GM23338 (cell line): ENCODE measurements around the gene AK2. TPM values are rescaled to one million over a fixed set of nuclear protein-coding genes. Genes with fewer than 3 reads are reported as not detected.
"Not testable (repeated sequence)": the region's sequence is repeated elsewhere in the genome, so short reads cannot be mapped to it uniquely, and the experiment has no call there.

Experiments used
- ATAC-seq: fragments of 200-7000 bp; cut with Tn5 transposase; 3 replicates; pipeline ENCODE4 v1.9.1; 2020
- DNase-seq: peaks from one replicate; pipeline ENCODE4 v3.0.0-alpha.2; 2015; ENCODE audit warnings: low spot score
- H2AFZ ChIP-seq: fragments of 200-600 bp; sonication (generic); 2 replicates; pipeline ENCODE4 v1.8.0; 2016; ENCODE audit warnings: antibody characterized with exemption, mild to moderate bottlenecking, moderate library complexity
- H3F3A ChIP-seq: fragments of 200-600 bp; sonication (generic); replicated peaks from 2 replicates; pipeline ENCODE4 v1.8.0; 2017; ENCODE audit warnings: antibody characterized with exemption, mixed run types, low read depth
- H3K27ac ChIP-seq: fragments of 200-600 bp; sonication (generic); 2 replicates; pipeline ENCODE4 v1.6.1; 2016; ENCODE audit warnings: low read depth
- H3K27me3 ChIP-seq: fragments of 200-600 bp; sonication (generic); 2 replicates; pipeline ENCODE4 v1.8.0; 2016; ENCODE audit warnings: mild to moderate bottlenecking, mixed run types, moderate library complexity; ENCODE audit not compliant: insufficient read depth
- H3K36me3 ChIP-seq: fragments of 200-600 bp; sonication (generic); 2 replicates; pipeline ENCODE4 v1.8.0; 2016; ENCODE audit warnings: mild to moderate bottlenecking; ENCODE audit not compliant: insufficient read depth
- H3K4me1 ChIP-seq: fragments of 200-600 bp; sonication (generic); 2 replicates; pipeline ENCODE4 v1.8.0; 2016; ENCODE audit warnings: mild to moderate bottlenecking, moderate library complexity; ENCODE audit not compliant: insufficient read depth
- H3K4me2 ChIP-seq: fragments of 200-600 bp; sonication (generic); 2 replicates; pipeline ENCODE4 v1.7.1; 2017; ENCODE audit warnings: mixed run types
- H3K4me3 ChIP-seq: fragments of 200-600 bp; sonication (generic); 2 replicates; pipeline ENCODE4 v1.6.1; 2016; ENCODE audit warnings: mixed run types
- H3K79me2 ChIP-seq: fragments of 200-600 bp; sonication (generic); replicated peaks from 2 replicates; pipeline ENCODE4 v1.8.0; 2017; ENCODE audit warnings: mild to moderate bottlenecking; ENCODE audit not compliant: insufficient read depth
- H3K9me2 ChIP-seq: fragments of 200-600 bp; sonication (generic); 2 replicates; pipeline ENCODE4 v1.8.0; 2017; ENCODE audit not compliant: insufficient read depth
- H4K20me1 ChIP-seq: fragments of 200-600 bp; sonication (generic); replicated peaks from 2 replicates; pipeline ENCODE4 v1.8.0; 2017; ENCODE audit warnings: mild to moderate bottlenecking; ENCODE audit not compliant: insufficient read depth
- H3K27ac Mint-ChIP-seq: 2 replicates; pipeline ENCODE4 v1.8.0; 2020; ENCODE audit warnings: inconsistent platforms, mild to moderate bottlenecking, moderate library complexity, mixed read lengths
- H3K27me3 Mint-ChIP-seq: 3 replicates; pipeline ENCODE4 v1.8.0; 2022; ENCODE audit warnings: low read depth, mild to moderate bottlenecking, moderate library complexity, mixed read lengths, inconsistent platforms; ENCODE audit not compliant: insufficient read depth, poor library complexity
- H3K36me3 Mint-ChIP-seq: 3 replicates; pipeline ENCODE4 v1.8.0; 2021; ENCODE audit warnings: low read depth, mild to moderate bottlenecking, inconsistent platforms, moderate library complexity, mixed read lengths
- H3K4me1 Mint-ChIP-seq: 3 replicates; pipeline ENCODE4 v1.8.0; 2020; ENCODE audit warnings: mild to moderate bottlenecking, inconsistent platforms, mixed read lengths
- H3K4me3 Mint-ChIP-seq: 3 replicates; pipeline ENCODE4 v1.8.0; 2021; ENCODE audit warnings: moderate library complexity, mild to moderate bottlenecking, inconsistent platforms, mixed read lengths
- H3K9me3 Mint-ChIP-seq: 3 replicates; pipeline ENCODE4 v1.8.0; 2020; ENCODE audit warnings: moderate library complexity, mild to moderate bottlenecking, inconsistent platforms, mixed read lengths
- CREB1 ChIP-seq: fragments of 250-450 bp; sonication (Bioruptor Pico); IDR thresholded peaks from 2 replicates; pipeline ENCODE4 v1.5.0; 2020; ENCODE audit warnings: low read depth, mild to moderate bottlenecking, moderate library complexity
- ETS1 ChIP-seq: IDR thresholded peaks from 2 replicates; pipeline ENCODE4 v1.6.1; 2016; ENCODE audit warnings: antibody characterized with exemption
- EZH2 ChIP-seq: fragments of 200-600 bp; sonication (generic); IDR thresholded peaks from one replicate; pipeline ENCODE4 v1.8.0; 2017; ENCODE audit warnings: antibody characterized with exemption, mild to moderate bottlenecking, low read depth; ENCODE audit not compliant: unreplicated experiment
- EZH2phosphoT487 ChIP-seq: fragments of 200-600 bp; sonication (generic); IDR thresholded peaks from one replicate; pipeline ENCODE4 v1.8.1; 2018; ENCODE audit warnings: antibody characterized with exemption; ENCODE audit not compliant: unreplicated experiment
- JUNB ChIP-seq: IDR thresholded peaks from one replicate; pipeline ENCODE4 v1.6.1; 2016; ENCODE audit warnings: antibody characterized with exemption; ENCODE audit not compliant: unreplicated experiment
- NANOG ChIP-seq: IDR thresholded peaks from 2 replicates; pipeline ENCODE4 v1.6.1; 2016; ENCODE audit warnings: antibody characterized with exemption, borderline replicate concordance
- POLR2AphosphoS5 ChIP-seq: IDR thresholded peaks from 2 replicates; pipeline ENCODE4 v1.6.1; 2016; ENCODE audit warnings: antibody characterized with exemption, low read depth
- ZNF114 ChIP-seq: fragments of 250-450 bp; sonication (Bioruptor Pico); IDR thresholded peaks from 2 replicates; pipeline ENCODE4 v1.5.0; 2020; ENCODE audit warnings: mild to moderate bottlenecking, moderate library complexity
- ZNF331 ChIP-seq: fragments of 250-450 bp; sonication (Bioruptor Pico); IDR thresholded peaks from 2 replicates; pipeline ENCODE4 v1.5.0; 2020; ENCODE audit warnings: low read depth, mild to moderate bottlenecking, moderate library complexity
- ZNF462 ChIP-seq: fragments of 250-450 bp; sonication (Bioruptor Pico); IDR thresholded peaks from 2 replicates; pipeline ENCODE4 v1.5.0; 2020; ENCODE audit warnings: mild to moderate bottlenecking, moderate library complexity
- polyA plus RNA-seq: library from polyadenylated mRNA; unstranded; fragments of >200 nt; fragmentation: Nextera tagmentation; extraction: Ambion mirVana; gene quantifications from 2 replicates; pipeline ENCODE4 v1.2.1, GENCODE V29; 2016
- total RNA-seq: library from RNA; depleted of rRNA; stranded (reverse); fragments of >200 nt; shearing (Covaris generic); gene quantifications from 2 replicates; pipeline ENCODE4 v1.2.3, GENCODE V29; 2014
- TF ChIP-seq, protein P1 (sequence below), 2 experiments: fragments of 200-600 bp in 1 of 2; sonication (generic) in 1 of 2; conservative IDR thresholded peaks; 2 replicates each; pipeline versions ENCODE4 v1.5.1 to v1.6.1; 2016 to 2017; ENCODE audit warnings: antibody characterized with exemption in 2 of 2, low read depth in 2 of 2, mild to moderate bottlenecking in 2 of 2, moderate library complexity in 1 of 2

AK2 gene
- total and polyA plus RNA-seq, 2 experiments from 2014 or later = 125 to 142 TPM

- Histone ChIP-seq H4K20me1 (no peaks in the 10 kb centered on the region), H3K36me3 (no peaks in the 10 kb centered on the region), H3K9me2 (no peaks in the 10 kb centered on the region), H3K4me1 (peaks cover 7% of the 10 kb centered on the region; the same call in 1 of the 2 replicates), H3K4me3 (no peak overlapping the region), H3K4me2 (no peak overlapping the region), H3F3A (no peaks in the 10 kb centered on the region; the same call in 1 of the 2 replicates), H3K27ac (no peak overlapping the region), H3K27me3 (no peaks in the 10 kb centered on the region), H3K79me2 (no peaks in the 10 kb centered on the region), H2AFZ (no peak overlapping the region)
- no peaks in the 10 kb centered on the region for H3K36me3 Mint-ChIP-seq
- no peak overlapping the region for H3K4me3 Mint-ChIP-seq
- TF ChIP-seq EZH2 (no peak), ZNF462 (CRISPR knock-in tag) (no peak), POLR2AphosphoS5 (no peak), JUNB (no peak), EZH2phosphoT487 (no peak), NANOG (no peak), ZNF331 (no peak), ETS1 (no peak), ZNF114 (CRISPR knock-in tag) (no peak), CREB1 (CRISPR knock-in tag) (no peak)
- TF ChIP-seq, protein P1, sequence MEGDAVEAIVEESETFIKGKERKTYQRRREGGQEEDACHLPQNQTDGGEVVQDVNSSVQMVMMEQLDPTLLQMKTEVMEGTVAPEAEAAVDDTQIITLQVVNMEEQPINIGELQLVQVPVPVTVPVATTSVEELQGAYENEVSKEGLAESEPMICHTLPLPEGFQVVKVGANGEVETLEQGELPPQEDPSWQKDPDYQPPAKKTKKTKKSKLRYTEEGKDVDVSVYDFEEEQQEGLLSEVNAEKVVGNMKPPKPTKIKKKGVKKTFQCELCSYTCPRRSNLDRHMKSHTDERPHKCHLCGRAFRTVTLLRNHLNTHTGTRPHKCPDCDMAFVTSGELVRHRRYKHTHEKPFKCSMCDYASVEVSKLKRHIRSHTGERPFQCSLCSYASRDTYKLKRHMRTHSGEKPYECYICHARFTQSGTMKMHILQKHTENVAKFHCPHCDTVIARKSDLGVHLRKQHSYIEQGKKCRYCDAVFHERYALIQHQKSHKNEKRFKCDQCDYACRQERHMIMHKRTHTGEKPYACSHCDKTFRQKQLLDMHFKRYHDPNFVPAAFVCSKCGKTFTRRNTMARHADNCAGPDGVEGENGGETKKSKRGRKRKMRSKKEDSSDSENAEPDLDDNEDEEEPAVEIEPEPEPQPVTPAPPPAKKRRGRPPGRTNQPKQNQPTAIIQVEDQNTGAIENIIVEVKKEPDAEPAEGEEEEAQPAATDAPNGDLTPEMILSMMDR (conservative IDR thresholded peaks at IDR 0.05; ENCODE audit: low read depth in 2 of 2) = no peak
- H3K27ac Mint-ChIP-seq = no peak overlapping the region
- H3K4me1 Mint-ChIP-seq = peaks cover 18% of the 10 kb centered on the region
- no peaks in the 10 kb centered on the region for H3K9me3 Mint-ChIP-seq
- no peak for DNase-seq
- no peak for ATAC-seq
- peaks cover 12% of the 10 kb centered on the region for H3K27me3 Mint-ChIP-seq
These were observed 39.2 kb downstream of the AK2 start for GRCh38 chr1:32997381-32997891.

GRCh38 chr1:32993324-32993636 is 43.4 kb downstream of the AK2 start:
- H4K20me1 ChIP-seq, ATAC-seq, H3K4me3 ChIP-seq, H3K36me3 Mint-ChIP-seq, H3K4me1 ChIP-seq, H3K9me3 Mint-ChIP-seq, H3F3A ChIP-seq, H3K36me3 ChIP-seq, H3K9me2 ChIP-seq, H3K79me2 ChIP-seq, H3K4me2 ChIP-seq, DNase-seq, H3K27ac Mint-ChIP-seq, H3K4me3 Mint-ChIP-seq, H2AFZ ChIP-seq, H3K27ac ChIP-seq, H3K27me3 ChIP-seq: not testable (repeated sequence)
- Mint-ChIP-seq H3K4me1 (peaks cover 22% of the 10 kb centered on the region), H3K27me3 (peaks cover 18% of the 10 kb centered on the region)
